GM18519 (cell line): Measurements from ENCODE around the gene PHYHD1.
A peak's percentile ranks its signal among the peaks of the same experiment; 100 is the strongest.
"Not testable (repeated sequence)": the region's sequence is repeated elsewhere in the genome, so short reads cannot be mapped to it uniquely, and the experiment has no call there.

Source experiments
- ATAC-seq: cut with Tn5 transposase; IDR thresholded peaks from one replicate; pipeline ENCODE4 v1.9.1; 2021; ENCODE audit warnings: mild to moderate bottlenecking, moderate library complexity; ENCODE audit not compliant: unreplicated experiment, low FRiP score

Gene PHYHD1

GRCh38 chr9:128919402-128920089, 1.2 kb upstream of the PHYHD1 start:
- no peak for ATAC-seq

- no peak for ATAC-seq
Measured at GRCh38 chr9:128921881-128922763, 1.3 kb downstream of the PHYHD1 start.

GRCh38 chr9:128923493-128923883, 2.7 kb downstream of the PHYHD1 start:
- no peak for ATAC-seq

GRCh38 chr9:128927731-128928411, 7.1 kb downstream of the PHYHD1 start:
- ATAC-seq: no peak

GRCh38 chr9:128928624-128929023, 7.8 kb downstream of the PHYHD1 start:
- no peak for ATAC-seq

GRCh38 chr9:128929560-128929959, 8.8 kb downstream of the PHYHD1 start:
- ATAC-seq: no peak

GRCh38 chr9:128933731-128934130, 12.9 kb downstream of the PHYHD1 start:
- ATAC-seq: no peak

GRCh38 chr9:128936171-128936865, 15.5 kb downstream of the PHYHD1 start:
- no peak for ATAC-seq

GRCh38 chr9:128937310-128938165, 16.8 kb downstream of the PHYHD1 start:
- ATAC-seq: no peak

- ATAC-seq: no peak
Measured at GRCh38 chr9:128940271-128940921, 19.6 kb downstream of the PHYHD1 start.

- no peak for ATAC-seq
Measured at GRCh38 chr9:128940946-128941755, 20.4 kb downstream of the PHYHD1 start.

- ATAC-seq: no peak
Measured at GRCh38 chr9:128943832-128944620, 23.2 kb downstream of the PHYHD1 start.

- ATAC-seq: not testable (repeated sequence)
Measured at GRCh38 chr9:128944966-128945365, 24.2 kb downstream of the PHYHD1 start.

GRCh38 chr9:128945798-128946501, 25.2 kb downstream of the PHYHD1 start:
- no peak for ATAC-seq

GRCh38 chr9:128946571-128947276, 25.9 kb downstream of the PHYHD1 start:
- ATAC-seq: no peak

GRCh38 chr9:128947277-128947526, 26.4 kb downstream of the PHYHD1 start:
- ATAC-seq: peak; percentile 17
